Fibroblast of villous mesenchyme (primary cell): ENCODE measurements around the gene ZNF770. TPM values are rescaled to one million over a fixed set of nuclear protein-coding genes. Genes with fewer than 3 reads are reported as not detected.
A peak's percentile ranks its signal among the peaks of the same experiment; 100 is the strongest.
"Not testable (repeated sequence)": the region's sequence is repeated elsewhere in the genome, so short reads cannot be mapped to it uniquely, and the experiment has no call there.

Experiments
- DNase-seq: peaks from one replicate; pipeline ENCODE4 v3.0.0-alpha.2; 2010; ENCODE audit warnings: low read depth
- H3K4me3 ChIP-seq: 2 replicates; pipeline ENCODE4 v1.5.1; 2011; ENCODE audit warnings: low read depth, mild to moderate bottlenecking, low read length
- CTCF ChIP-seq: IDR thresholded peaks from 2 replicates; pipeline ENCODE4 v1.5.1; 2012; ENCODE audit warnings: low read depth, mild to moderate bottlenecking, low read length; ENCODE audit not compliant: insufficient read depth
- total RNA-seq: library from RNA; depleted of rRNA; stranded (reverse); fragments of >200 nt; gene quantifications from 2 replicates; pipeline ENCODE4 v1.2.3, GENCODE V29; 2012

The ZNF770 gene
- total RNA-seq, 1 donor = 44.0 TPM

GRCh38 chr15:34953851-34954250 is 34.2 kb downstream of the ZNF770 start:
- TF ChIP-seq CTCF = no peak
- no peak overlapping the region for H3K4me3 ChIP-seq
- no peak for DNase-seq

- no peak overlapping the region for H3K4me3 ChIP-seq
- DNase-seq = no peak
- TF ChIP-seq CTCF = no peak
These were observed 35.6 kb downstream of the ZNF770 start for GRCh38 chr15:34952481-34952880.

- DNase-seq = peak; percentile 37
- TF ChIP-seq CTCF = no peak
- H3K4me3 ChIP-seq = no peak overlapping the region
These were observed 36.1 kb downstream of the ZNF770 start for GRCh38 chr15:34951993-34952392.

GRCh38 chr15:34944936-34945335 is 43.2 kb downstream of the ZNF770 start:
- DNase-seq = no peak
- H3K4me3 ChIP-seq = no peak overlapping the region
- no peak for TF ChIP-seq CTCF

- TF ChIP-seq CTCF = no peak
- no peak for DNase-seq
- H3K4me3 ChIP-seq = no peak overlapping the region
These were observed 44.4 kb downstream of the ZNF770 start for GRCh38 chr15:34943711-34944110.

GRCh38 chr15:34943264-34943663 is 44.8 kb downstream of the ZNF770 start:
- H3K4me3 ChIP-seq, DNase-seq: not testable (repeated sequence)

GRCh38 chr15:34942363-34942762 is 45.7 kb downstream of the ZNF770 start:
- no peak for DNase-seq
- no peak overlapping the region for H3K4me3 ChIP-seq
- no peak for TF ChIP-seq CTCF
